IPS-18c (cell line): ENCODE data around the gene SLC34A1.
"Not testable (repeated sequence)": the region's sequence is repeated elsewhere in the genome, so short reads cannot be mapped to it uniquely, and the experiment has no call there.

Experiments used
- H3K4me3 ChIP-seq: 2 replicates; pipeline ENCODE4 v1.7.0; 2013; ENCODE audit warnings: low read depth, mild to moderate bottlenecking, low read length, moderate library complexity; ENCODE audit not compliant: insufficient read depth
- H3K9me3 ChIP-seq: one replicate; pipeline ENCODE4 v1.6.1; 2013; ENCODE audit warnings: mild to moderate bottlenecking, low read length, moderate library complexity; ENCODE audit not compliant: control insufficient read depth, insufficient read depth

SLC34A1 gene

GRCh38 chr5:177384134-177384533 is at the start of gene SLC34A1:
Gene SLC34A1, plus strand, starts transcription at chr5:177384434. Its CDS starts 1,308 bp downstream, at chr5:177385742.
- Histone ChIP-seq H3K4me3 (no peak within 1 kb of the TSS), H3K9me3 (no peaks in the 10 kb centered on the region)

GRCh38 chr5:177334781-177335700 is 49.2 kb upstream of the SLC34A1 start:
- H3K9me3 ChIP-seq = no peaks in the 10 kb centered on the region

GRCh38 chr5:177335701-177336065 is 48.6 kb upstream of the SLC34A1 start:
- Histone ChIP-seq H3K9me3 (no peaks in the 10 kb centered on the region), H3K4me3 (no peak overlapping the region)

More at GRCh38 chr5:177334781-177335700, 49.2 kb upstream of the SLC34A1 start:
- H3K4me3 ChIP-seq = no peak overlapping the region

- no peak overlapping the region for H3K4me3 ChIP-seq
- no peaks in the 10 kb centered on the region for H3K9me3 ChIP-seq
Measured at GRCh38 chr5:177336112-177336511, 48.1 kb upstream of the SLC34A1 start.

GRCh38 chr5:177336603-177337494 is 47.4 kb upstream of the SLC34A1 start:
- Histone ChIP-seq H3K9me3 (no peaks in the 10 kb centered on the region), H3K4me3 (no peak overlapping the region)

GRCh38 chr5:177338251-177339106 is 45.8 kb upstream of the SLC34A1 start:
- Histone ChIP-seq H3K9me3 (no peaks in the 10 kb centered on the region), H3K4me3 (no peak overlapping the region)

- Histone ChIP-seq H3K4me3 (no peak overlapping the region), H3K9me3 (no peaks in the 10 kb centered on the region)
Measured at GRCh38 chr5:177339107-177339638, 45.1 kb upstream of the SLC34A1 start.

GRCh38 chr5:177343000-177343399 is 41.2 kb upstream of the SLC34A1 start:
- H3K4me3 ChIP-seq, H3K9me3 ChIP-seq: not testable (repeated sequence)

GRCh38 chr5:177343777-177344176 is 40.5 kb upstream of the SLC34A1 start:
- Histone ChIP-seq H3K9me3 (no peaks in the 10 kb centered on the region), H3K4me3 (no peak overlapping the region)

GRCh38 chr5:177344891-177345290 is 39.3 kb upstream of the SLC34A1 start:
- Histone ChIP-seq H3K9me3 (no peaks in the 10 kb centered on the region), H3K4me3 (no peak overlapping the region)

GRCh38 chr5:177346820-177347219 is 37.4 kb upstream of the SLC34A1 start:
- Histone ChIP-seq H3K4me3 (no peak overlapping the region), H3K9me3 (no peaks in the 10 kb centered on the region)

GRCh38 chr5:177347699-177348098 is 36.5 kb upstream of the SLC34A1 start:
- Histone ChIP-seq H3K4me3 (no peak overlapping the region), H3K9me3 (no peaks in the 10 kb centered on the region)

- no peak overlapping the region for H3K4me3 ChIP-seq
- no peaks in the 10 kb centered on the region for H3K9me3 ChIP-seq
Measured at GRCh38 chr5:177349362-177349647, 34.9 kb upstream of the SLC34A1 start.

GRCh38 chr5:177349762-177350161 is 34.5 kb upstream of the SLC34A1 start:
- no peak overlapping the region; the same call in 1 of the 2 replicates for H3K4me3 ChIP-seq

GRCh38 chr5:177350776-177351391 is 33.4 kb upstream of the SLC34A1 start:
- H3K9me3 ChIP-seq = no peaks in the 10 kb centered on the region
- peak overlapping the region; percentile 97 for H3K4me3 ChIP-seq

More at GRCh38 chr5:177349762-177350161, 34.5 kb upstream of the SLC34A1 start:
- H3K9me3 ChIP-seq = no peaks in the 10 kb centered on the region
